ENCODE results near the gene NFAT5.
A peak's percentile ranks its signal among the peaks of the same experiment; 100 is the strongest.
"Not testable (repeated sequence)": the region's sequence is repeated elsewhere in the genome, so short reads cannot be mapped to it uniquely, and the experiment has no call there.

The NFAT5 gene

GRCh38 chr16:69727916-69728270 is 162.1 kb downstream of the NFAT5 start:
- no peak overlapping the region for H3K4me3 ChIP-seq (ENCODE audit: low read depth, low read length)

GRCh38 chr16:69729030-69729429 is 163.3 kb downstream of the NFAT5 start:
- not testable (repeated sequence) for H3K4me3 ChIP-seq (ENCODE audit: low read depth, low read length)

GRCh38 chr16:69731280-69731679 is 165.5 kb downstream of the NFAT5 start:
- not testable (repeated sequence) for H3K4me3 ChIP-seq (ENCODE audit: low read depth, low read length)

- H3K4me3 ChIP-seq (ENCODE audit: low read depth, low read length) = no peak overlapping the region
Measured at GRCh38 chr16:69732101-69732500, 166.3 kb downstream of the NFAT5 start.

- H3K4me3 ChIP-seq (ENCODE audit: low read depth, low read length) = no peak overlapping the region
Measured at GRCh38 chr16:69741519-69741918, 175.8 kb downstream of the NFAT5 start.

GRCh38 chr16:69741951-69742904 is 176.5 kb downstream of the NFAT5 start:
- no peak overlapping the region for H3K4me3 ChIP-seq (ENCODE audit: low read depth, low read length)

- no peak overlapping the region for H3K4me3 ChIP-seq (ENCODE audit: low read depth, low read length)
Measured at GRCh38 chr16:69744363-69745231, 178.8 kb downstream of the NFAT5 start.

GRCh38 chr16:69745232-69745612 is 179.5 kb downstream of the NFAT5 start:
- H3K4me3 ChIP-seq (ENCODE audit: low read depth, low read length) = no peak overlapping the region

GRCh38 chr16:69745959-69746358 is 180.2 kb downstream of the NFAT5 start:
- no peak overlapping the region for H3K4me3 ChIP-seq (ENCODE audit: low read depth, low read length)

GRCh38 chr16:69747115-69747514 is 181.3 kb downstream of the NFAT5 start:
- H3K4me3 ChIP-seq (ENCODE audit: low read depth, low read length) = no peak overlapping the region

GRCh38 chr16:69748694-69749345 is 183.1 kb downstream of the NFAT5 start:
- no peak overlapping the region for H3K4me3 ChIP-seq (ENCODE audit: low read depth, low read length)

- H3K4me3 ChIP-seq (ENCODE audit: low read depth, low read length) = peak overlapping the region; percentile 90
Measured at GRCh38 chr16:69754143-69754468, 188.3 kb downstream of the NFAT5 start.

All from iPS-11a (cell line).